GM21619 (cell line): ENCODE measurements around the gene CASP8AP2.
"Not testable (repeated sequence)": the region's sequence is repeated elsewhere in the genome, so short reads cannot be mapped to it uniquely, and the experiment has no call there.

Source experiments
- ATAC-seq: cut with Tn5 transposase; IDR thresholded peaks from one replicate; pipeline ENCODE4 v1.9.1; 2021; ENCODE audit not compliant: unreplicated experiment

CASP8AP2 gene

DNA sequence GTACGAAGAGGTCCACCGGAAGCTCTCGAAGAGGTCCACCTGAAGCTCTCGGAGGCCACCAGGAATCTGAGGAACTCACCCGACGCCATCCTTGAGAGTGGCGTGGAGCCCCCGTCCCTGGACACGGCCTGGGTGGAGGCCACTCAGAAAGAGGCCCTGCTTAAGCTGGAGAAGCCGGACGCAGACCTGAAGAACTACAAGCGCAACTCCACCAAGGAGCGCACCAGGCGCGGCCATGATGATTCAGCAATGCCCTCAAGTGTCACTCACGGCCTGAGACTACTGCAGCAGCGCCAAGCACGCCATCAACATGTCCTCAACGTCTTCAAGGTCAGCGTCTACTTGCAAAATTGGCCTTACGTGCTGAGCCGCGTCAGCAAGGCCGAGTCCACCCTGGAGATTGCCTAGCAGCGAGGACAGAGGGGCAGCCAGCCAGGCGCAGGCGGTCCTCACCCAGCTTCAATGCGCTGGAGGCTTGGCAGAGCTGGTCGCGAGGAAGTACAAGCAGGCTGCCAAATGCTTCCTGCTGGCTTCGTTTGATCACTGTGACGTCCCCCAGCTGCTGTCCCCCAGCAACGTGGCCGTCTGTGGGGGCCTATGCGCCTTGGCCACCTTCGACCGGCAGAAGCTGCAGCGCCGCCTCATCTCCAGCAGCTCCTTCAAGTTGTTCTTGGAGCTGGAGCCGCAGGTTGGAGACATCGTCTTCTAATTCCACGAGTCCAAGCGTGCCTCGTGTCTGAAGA lies 56.9 kb downstream of the CASP8AP2 start:
- no peak for ATAC-seq

DNA sequence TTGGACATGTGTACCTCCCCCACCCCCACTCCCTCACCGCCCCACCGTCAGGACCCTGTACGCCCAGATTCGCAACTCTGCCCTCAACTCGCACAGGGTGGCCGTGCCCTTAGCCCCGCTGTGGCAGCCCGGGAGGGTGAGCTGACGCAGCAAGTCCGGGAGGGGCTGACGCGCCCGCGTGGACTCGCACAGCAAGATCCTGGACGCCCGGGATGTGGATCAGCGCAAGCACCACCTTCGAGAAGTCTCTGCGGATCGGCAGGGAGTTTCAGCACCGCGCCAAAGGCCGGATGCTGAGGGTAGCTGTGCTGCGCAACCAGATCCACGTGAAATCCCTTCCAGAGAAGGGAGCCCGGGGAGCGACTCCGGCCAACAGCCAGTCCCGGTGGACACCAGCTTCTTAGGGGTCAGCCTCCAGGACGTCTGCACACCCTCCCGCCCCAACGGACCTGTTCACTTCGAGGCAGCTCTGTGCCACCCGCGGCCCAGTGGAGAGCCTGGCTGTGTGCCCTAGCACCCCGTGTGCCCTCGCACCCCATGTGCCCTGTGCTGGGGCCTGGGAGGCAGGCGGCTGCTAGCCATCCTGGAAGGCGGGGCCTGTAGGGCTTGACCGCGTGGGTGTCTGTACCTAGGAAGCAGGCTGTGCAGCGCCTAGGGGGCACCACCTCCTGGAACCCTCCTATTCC lies 57.9 kb downstream of the CASP8AP2 start:
- ATAC-seq: no peak

- ATAC-seq: no peak
These were observed 58.4 kb downstream of the CASP8AP2 start for GRCh38 chr6:89888138-89888514.

DNA sequence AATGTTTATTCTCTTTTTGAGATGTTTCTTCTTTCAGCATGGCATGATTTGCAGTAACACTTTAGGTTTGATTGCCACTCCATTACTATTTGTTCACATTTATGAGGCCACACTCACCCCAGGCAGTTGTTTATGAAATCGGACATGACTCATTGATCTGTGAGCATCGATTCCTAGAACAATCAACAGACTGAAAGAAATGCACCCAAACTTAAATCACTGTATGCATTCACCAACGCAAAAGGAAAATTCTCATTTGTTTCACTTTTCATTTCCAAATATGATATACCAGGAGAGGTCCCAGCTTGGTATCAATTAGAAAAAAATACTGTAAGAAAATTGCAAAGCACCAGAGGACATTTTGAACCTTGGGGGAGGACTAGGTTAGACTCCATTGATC lies 59.2 kb downstream of the CASP8AP2 start:
- no peak for ATAC-seq

- not testable (repeated sequence) for ATAC-seq
These were observed 61.3 kb downstream of the CASP8AP2 start for GRCh38 chr6:89890845-89891528.

DNA sequence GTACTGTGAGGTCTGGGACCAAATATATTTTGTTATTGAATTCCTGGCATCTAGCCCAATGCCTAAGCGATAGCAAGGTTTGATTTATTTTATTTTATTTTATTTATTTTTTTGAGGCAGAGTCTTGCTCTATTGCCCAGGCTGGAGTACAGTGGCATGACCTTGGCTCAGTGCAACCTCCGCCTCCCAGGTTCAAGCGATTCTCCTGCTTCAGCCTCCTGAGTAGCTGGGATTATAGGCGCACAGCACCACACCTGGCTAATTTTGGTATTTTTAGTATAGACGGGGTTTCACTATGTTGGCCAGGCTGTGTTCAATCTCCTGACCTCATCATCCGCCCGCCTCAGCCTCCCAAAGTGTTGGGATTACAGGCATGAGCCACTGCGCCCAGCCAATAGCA lies 62.9 kb downstream of the CASP8AP2 start:
- not testable (repeated sequence) for ATAC-seq

- ATAC-seq: no peak
These were observed 64.5 kb downstream of the CASP8AP2 start, which contains the start of gene GJA10 for GRCh38 chr6:89894169-89894568. TSS of gene GJA10 (plus strand) at chr6:89894469. CDS start at chr6:89894469, 0 bp downstream.

DNA sequence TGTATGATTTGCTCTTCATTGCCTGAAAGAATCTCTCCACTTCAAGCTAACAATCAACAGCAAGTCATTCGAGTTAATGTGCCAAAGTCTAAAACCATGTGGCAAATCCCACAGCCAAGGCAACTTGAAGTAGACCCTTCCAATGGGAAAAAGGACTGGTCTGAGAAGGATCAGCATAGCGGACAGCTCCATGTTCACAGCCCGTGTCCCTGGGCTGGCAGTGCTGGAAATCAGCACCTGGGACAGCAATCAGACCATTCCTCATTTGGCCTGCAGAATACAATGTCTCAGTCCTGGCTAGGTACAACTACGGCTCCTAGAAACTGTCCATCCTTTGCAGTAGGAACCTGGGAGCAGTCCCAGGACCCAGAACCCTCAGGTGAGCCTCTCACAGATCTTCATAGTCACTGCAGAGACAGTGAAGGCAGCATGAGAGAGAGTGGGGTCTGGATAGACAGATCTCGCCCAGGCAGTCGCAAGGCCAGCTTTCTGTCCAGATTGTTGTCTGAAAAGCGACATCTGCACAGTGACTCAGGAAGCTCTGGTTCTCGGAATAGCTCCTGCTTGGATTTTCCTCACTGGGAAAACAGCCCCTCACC lies 65.7 kb downstream of the CASP8AP2 start:
- no peak for ATAC-seq

DNA sequence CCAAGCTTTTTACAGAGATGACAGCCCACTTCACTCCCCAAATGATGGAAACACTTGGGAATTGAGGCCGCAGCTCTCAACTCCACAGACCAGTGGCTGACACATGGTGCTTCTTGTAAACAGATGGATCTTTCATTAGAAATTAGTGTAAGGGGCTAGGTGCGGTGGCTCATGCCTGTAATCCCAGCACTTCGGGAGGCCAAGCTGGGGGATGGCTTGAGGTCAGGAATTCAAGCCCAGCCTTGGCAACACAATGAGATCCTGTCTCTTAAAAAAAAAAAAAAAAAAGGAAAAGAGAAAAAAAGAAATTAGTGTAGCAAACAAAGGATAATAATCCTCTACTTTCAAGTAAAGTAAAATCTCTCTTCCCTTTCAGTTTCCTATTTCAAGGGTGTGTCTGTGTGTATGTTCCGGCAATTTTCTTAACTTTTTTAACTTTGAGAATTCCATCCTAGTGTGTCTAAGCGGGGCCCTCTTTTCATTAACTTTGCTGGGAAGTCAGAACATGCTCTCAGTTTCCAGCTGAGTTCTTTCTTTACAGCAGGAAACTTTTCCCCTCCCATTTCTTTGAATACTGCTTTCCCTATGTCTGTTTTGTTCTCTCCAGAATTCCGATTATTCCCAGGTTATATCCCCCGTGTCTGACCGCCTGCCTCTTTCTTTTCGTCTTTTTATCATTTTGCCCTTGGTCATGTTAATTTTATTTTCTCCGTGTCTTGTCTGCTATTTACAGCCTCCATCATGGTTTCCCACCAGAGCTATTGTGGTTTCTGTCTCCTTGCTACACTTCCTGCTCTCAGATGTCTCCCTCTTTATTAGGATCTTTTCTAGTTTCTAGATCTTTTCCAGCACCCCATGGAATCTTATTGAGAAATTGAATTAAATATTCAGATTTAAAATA lies 80.6 kb downstream of the CASP8AP2 start:
- not testable (repeated sequence) for ATAC-seq

DNA sequence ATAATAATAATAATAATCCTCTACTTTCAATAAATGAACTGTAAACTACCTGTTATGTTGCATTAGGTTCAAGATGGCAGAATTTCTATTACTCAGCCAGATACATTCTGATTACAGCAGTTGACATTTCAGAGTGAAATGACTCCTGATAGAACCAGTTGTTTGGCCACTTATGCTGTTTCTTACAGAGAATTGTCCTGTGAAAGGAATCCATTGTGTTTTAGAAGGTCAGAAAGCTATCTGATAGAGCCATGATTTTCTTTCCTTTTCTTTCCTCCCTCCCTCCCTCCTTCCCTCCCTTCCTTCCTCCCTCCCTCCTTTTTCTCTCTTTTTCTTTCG lies 81.2 kb downstream of the CASP8AP2 start:
- no peak for ATAC-seq

GRCh38 chr6:89916136-89916920 lies 86.6 kb downstream of the CASP8AP2 start:
- ATAC-seq: no peak

GRCh38 chr6:89917216-89917615 lies 87.5 kb downstream of the CASP8AP2 start:
- ATAC-seq: no peak

DNA sequence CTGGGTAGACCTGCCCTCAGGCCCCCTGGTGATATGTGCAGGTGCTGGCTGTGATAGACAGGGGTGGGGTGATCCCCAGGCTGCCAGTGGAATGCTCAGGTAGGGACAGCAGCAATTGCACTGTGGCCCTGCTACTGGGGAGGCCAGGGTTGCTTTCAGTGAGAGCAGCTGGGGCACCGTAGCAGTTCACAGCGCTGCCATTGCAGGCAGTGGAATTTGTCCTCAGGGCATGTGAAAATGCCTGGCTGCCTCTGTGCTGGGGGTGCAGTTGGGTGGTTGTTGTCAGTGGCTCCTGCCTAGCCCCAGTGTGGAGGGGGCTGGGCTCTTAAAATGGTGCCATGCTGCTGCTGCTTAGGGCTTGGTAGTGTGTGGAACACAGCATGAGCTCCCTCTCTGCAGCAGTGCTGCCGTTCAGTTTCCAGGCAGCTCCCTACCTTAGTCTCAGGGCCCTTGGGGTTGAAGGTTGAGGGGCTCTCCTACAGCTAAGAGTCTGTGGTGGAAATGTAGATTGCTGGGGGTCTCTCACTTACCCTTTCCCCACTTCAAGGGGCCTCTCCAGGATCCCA lies 88.2 kb downstream of the CASP8AP2 start:
- no peak for ATAC-seq
